Measurements from ENCODE around the gene MALL. TPM values are rescaled to one million over a fixed set of nuclear protein-coding genes. Genes with fewer than 3 reads are reported as not detected.

Gene MALL
- total and polyA plus RNA-seq, 9 of the 15 experiments (the other 6 are each of a cell fraction or from before 2014, with no cell fraction given), result 0.24 TPM; not detected in 8

DNA sequence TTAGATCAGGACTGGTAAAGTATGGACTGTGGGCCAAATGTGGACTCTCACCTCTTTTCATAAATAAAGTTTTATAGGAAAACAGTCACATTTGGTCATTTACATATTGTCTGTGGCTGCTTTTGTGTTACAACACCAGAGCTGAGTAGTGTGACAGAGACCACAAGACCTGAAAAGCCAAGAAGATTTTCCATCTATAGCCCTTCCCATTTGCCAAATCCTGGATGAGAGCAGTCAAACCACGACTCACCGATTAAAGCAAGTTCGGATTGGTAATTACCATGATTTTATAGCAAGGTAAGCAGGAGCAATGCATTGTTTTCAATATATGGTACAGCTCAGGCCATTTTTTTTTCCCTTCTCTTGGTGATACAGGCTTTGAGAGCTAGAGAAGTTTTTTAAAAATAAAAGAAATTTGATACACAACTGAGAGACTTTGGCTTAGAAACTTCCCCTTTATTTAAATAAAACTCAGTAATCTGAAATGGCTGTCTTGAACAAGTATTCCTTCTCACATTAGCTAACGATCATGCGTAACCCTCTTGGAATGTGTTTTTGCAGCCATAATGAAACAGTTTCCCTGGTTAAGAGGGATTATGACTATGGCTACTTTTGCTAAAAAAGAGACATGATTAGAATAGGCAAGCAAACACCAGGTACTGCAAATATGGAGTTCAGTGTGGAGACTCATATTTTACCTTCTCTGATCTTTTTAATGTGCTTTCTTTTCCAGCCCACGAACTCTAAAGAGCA is 9.5 kb upstream of the MALL start (continued):
- TF ChIP-seq CEBPG (CRISPR knock-in tag; IDR thresholded peaks at IDR 0.05) (no peak), CEBPG (tag; conservative IDR thresholded peaks at IDR 0.05 in 1 of 2, IDR thresholded peaks at IDR 0.05 in 1 of 2) (no peak), WHSC1 (IDR thresholded peaks at IDR 0.05; ENCODE audit: low read length) (no peak), PHF20 (IDR thresholded peaks at IDR 0.05; ENCODE audit: partially characterized antibody) (no peak), SNRNP70 (optimal IDR thresholded peaks at IDR 0.05; ENCODE audit: low read depth, low read length) (no peak), EP300 (IDR thresholded peaks at IDR 0.05; ENCODE audit: low read length) (no peak), ZFPM2 (CRISPR knock-in tag; IDR thresholded peaks at IDR 0.05) (no peak), SMC3 (conservative IDR thresholded peaks at IDR 0.05; ENCODE audit: insufficient read depth, low read depth, low read length) (no peak), E2F6 (IDR thresholded peaks at IDR 0.05; ENCODE audit: borderline replicate concordance in 1 of 2, extremely low read depth in 1 of 2, insufficient read depth in 1 of 2, insufficient read length in 1 of 2, low read depth in 1 of 2, low read length in 1 of 2, poor library complexity in 1 of 2, severe bottlenecking in 1 of 2) (no peak), COPS2 (conservative IDR thresholded peaks at IDR 0.05) (no peak)
- TF ChIP-seq, protein P1, sequence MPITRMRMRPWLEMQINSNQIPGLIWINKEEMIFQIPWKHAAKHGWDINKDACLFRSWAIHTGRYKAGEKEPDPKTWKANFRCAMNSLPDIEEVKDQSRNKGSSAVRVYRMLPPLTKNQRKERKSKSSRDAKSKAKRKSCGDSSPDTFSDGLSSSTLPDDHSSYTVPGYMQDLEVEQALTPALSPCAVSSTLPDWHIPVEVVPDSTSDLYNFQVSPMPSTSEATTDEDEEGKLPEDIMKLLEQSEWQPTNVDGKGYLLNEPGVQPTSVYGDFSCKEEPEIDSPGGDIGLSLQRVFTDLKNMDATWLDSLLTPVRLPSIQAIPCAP (CRISPR knock-in tag; IDR thresholded peaks at IDR 0.05; ENCODE audit: borderline replicate concordance), result no peak
